ENCODE measurements around the gene VAV3. TPM values are rescaled to one million over a fixed set of nuclear protein-coding genes. Genes with fewer than 3 reads are reported as not detected.

The VAV3 gene
- total RNA-seq, 2 experiments from 2014 or later, result 5.5 to 5.6 TPM

DNA sequence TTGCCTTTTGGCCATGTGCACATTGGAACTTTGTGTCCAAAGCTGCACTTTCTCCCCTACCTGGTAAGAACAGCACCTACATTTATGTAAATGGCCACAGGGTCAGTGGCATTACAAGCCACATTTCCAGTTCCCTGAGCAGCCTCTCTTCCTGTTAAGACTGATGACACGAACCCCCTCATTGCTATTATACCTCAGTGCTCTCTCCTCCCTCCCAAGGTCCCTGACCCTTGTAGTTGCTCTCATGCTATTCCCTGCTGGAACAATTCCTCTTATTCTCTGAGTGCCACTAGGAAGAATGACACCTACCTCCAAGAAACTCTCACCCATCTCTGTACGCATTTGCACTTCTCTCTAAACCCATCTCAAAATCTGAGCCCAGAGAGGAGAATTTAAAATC, 14.9 kb upstream of the VAV3 start:
- DNase-seq, result no peak
- no peaks in the 10 kb centered on the region for H3K4me1 ChIP-seq (ENCODE audit: insufficient read depth, low read length)
- no peaks in the 10 kb centered on the region for H3K4me1 Mint-ChIP-seq (ENCODE audit: low read depth)
- no peaks in the 10 kb centered on the region for H3K27me3 ChIP-seq (ENCODE audit: control insufficient read depth in 1 of 2, insufficient read depth in 2 of 2, low read length in 2 of 2)
- H3K36me3 Mint-ChIP-seq (ENCODE audit: low read depth), result no peaks in the 10 kb centered on the region
- no peak overlapping the region for H3K27ac Mint-ChIP-seq
- no peak for ATAC-seq (ENCODE audit: poor library complexity)
- TF ChIP-seq, protein P1, sequence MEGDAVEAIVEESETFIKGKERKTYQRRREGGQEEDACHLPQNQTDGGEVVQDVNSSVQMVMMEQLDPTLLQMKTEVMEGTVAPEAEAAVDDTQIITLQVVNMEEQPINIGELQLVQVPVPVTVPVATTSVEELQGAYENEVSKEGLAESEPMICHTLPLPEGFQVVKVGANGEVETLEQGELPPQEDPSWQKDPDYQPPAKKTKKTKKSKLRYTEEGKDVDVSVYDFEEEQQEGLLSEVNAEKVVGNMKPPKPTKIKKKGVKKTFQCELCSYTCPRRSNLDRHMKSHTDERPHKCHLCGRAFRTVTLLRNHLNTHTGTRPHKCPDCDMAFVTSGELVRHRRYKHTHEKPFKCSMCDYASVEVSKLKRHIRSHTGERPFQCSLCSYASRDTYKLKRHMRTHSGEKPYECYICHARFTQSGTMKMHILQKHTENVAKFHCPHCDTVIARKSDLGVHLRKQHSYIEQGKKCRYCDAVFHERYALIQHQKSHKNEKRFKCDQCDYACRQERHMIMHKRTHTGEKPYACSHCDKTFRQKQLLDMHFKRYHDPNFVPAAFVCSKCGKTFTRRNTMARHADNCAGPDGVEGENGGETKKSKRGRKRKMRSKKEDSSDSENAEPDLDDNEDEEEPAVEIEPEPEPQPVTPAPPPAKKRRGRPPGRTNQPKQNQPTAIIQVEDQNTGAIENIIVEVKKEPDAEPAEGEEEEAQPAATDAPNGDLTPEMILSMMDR (IDR thresholded peaks at IDR 0.05), result no peak
- ChIA-PET CTCF (no interaction called here), POLR2A (no interaction called here)
- no peaks in the 10 kb centered on the region for H3K9me3 ChIP-seq (ENCODE audit: control insufficient read depth in 1 of 2, insufficient read depth in 1 of 2, low read length in 2 of 2)
- no peaks in the 10 kb centered on the region for H3K27me3 Mint-ChIP-seq
- intact Hi-C loops (cut with DNase I, micrococcal nuclease), result no loop called here
- H3K27ac ChIP-seq (ENCODE audit: low read depth in 1 of 2, low read length in 2 of 2), result no peak overlapping the region
- H3K9me3 Mint-ChIP-seq, result no peaks in the 10 kb centered on the region
- no peak overlapping the region for H3K4me3 Mint-ChIP-seq
- no peaks in the 10 kb centered on the region for H3K36me3 ChIP-seq (ENCODE audit: insufficient read depth, low read length)
- no peak overlapping the region for H3K4me3 ChIP-seq (ENCODE audit: low read length)

DNA sequence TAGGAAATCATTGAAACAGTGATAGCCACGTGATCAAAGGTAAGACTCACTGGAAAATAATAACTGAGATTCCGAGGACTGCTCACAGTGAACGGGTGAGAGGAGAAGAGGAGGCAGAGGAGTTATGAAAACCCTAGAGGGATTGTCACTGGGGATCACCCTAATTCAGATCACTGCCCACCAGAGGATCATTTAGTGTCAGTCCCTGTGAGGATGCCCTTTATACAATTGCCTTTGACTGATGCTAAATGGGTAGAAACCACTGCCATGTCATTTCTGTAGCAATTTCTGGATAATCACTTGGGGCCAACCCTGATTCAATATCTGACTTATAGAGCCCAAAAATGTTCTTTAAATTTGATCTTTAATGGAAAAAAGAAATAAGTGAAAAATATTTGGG, 14.1 kb upstream of the VAV3 start:
- Histone ChIP-seq H3K27ac (ENCODE audit: low read depth in 1 of 2, low read length in 2 of 2) (no peak overlapping the region), H3K27me3 (ENCODE audit: control insufficient read depth in 1 of 2, insufficient read depth in 2 of 2, low read length in 2 of 2) (no peaks in the 10 kb centered on the region), H3K4me3 (ENCODE audit: low read length) (no peak overlapping the region), H3K36me3 (ENCODE audit: insufficient read depth, low read length) (no peaks in the 10 kb centered on the region), H3K4me1 (ENCODE audit: insufficient read depth, low read length) (no peaks in the 10 kb centered on the region), H3K9me3 (ENCODE audit: control insufficient read depth in 1 of 2, insufficient read depth in 1 of 2, low read length in 2 of 2) (no peaks in the 10 kb centered on the region)
- Mint-ChIP-seq H3K36me3 (ENCODE audit: low read depth) (no peaks in the 10 kb centered on the region), H3K9me3 (no peaks in the 10 kb centered on the region), H3K4me3 (no peak overlapping the region), H3K4me1 (ENCODE audit: low read depth) (no peaks in the 10 kb centered on the region), H3K27ac (no peak overlapping the region), H3K27me3 (no peaks in the 10 kb centered on the region)
- ATAC-seq (ENCODE audit: poor library complexity) (no peak), DNase-seq (no peak)
- ChIA-PET POLR2A (no interaction called here), CTCF (no interaction called here)
- TF ChIP-seq, protein P1 (IDR thresholded peaks at IDR 0.05), result no peak
- intact Hi-C loops (cut with DNase I, micrococcal nuclease), result no loop called here

DNA sequence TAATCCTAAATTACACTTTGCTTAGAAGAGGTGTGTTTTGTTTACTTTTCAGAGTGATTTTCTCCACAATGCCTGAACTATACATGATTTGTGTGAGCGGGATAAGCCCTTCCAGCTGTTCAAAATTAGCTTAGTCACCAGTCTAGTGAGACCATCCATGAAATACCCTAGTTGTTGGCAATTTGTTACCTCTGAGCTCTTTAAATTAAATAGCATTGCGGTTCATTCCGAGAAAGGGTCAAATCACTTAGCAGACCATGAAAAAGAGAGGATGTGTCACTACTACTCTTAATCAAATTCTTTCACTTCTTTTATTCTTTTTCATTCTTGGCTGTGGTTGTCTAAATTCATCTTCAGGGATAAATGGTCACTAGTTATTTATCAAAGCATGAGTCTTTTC, 11.9 kb upstream of the VAV3 start:
- Mint-ChIP-seq H3K27ac (no peak overlapping the region), H3K4me3 (no peak overlapping the region), H3K36me3 (ENCODE audit: low read depth) (no peaks in the 10 kb centered on the region), H3K9me3 (no peaks in the 10 kb centered on the region), H3K4me1 (ENCODE audit: low read depth) (no peaks in the 10 kb centered on the region), H3K27me3 (no peaks in the 10 kb centered on the region)
- TF ChIP-seq, protein P1 (IDR thresholded peaks at IDR 0.05), result no peak
- intact Hi-C loops (cut with DNase I, micrococcal nuclease), result no loop called here
- ChIA-PET CTCF (no interaction called here), POLR2A (no interaction called here)
- Histone ChIP-seq H3K27ac (ENCODE audit: low read depth in 1 of 2, low read length in 2 of 2) (no peak overlapping the region), H3K9me3 (ENCODE audit: control insufficient read depth in 1 of 2, insufficient read depth in 1 of 2, low read length in 2 of 2) (no peaks in the 10 kb centered on the region), H3K4me1 (ENCODE audit: insufficient read depth, low read length) (no peaks in the 10 kb centered on the region), H3K36me3 (ENCODE audit: insufficient read depth, low read length) (no peaks in the 10 kb centered on the region), H3K4me3 (ENCODE audit: low read length) (no peak overlapping the region), H3K27me3 (ENCODE audit: control insufficient read depth in 1 of 2, insufficient read depth in 2 of 2, low read length in 2 of 2) (no peaks in the 10 kb centered on the region)
- no peak for DNase-seq
- no peak for ATAC-seq (ENCODE audit: poor library complexity)

Data from CD4-positive, alpha-beta T cell (primary cell).